HepG2 (cell line): ENCODE measurements around the gene INO80B. TPM values are rescaled to one million over a fixed set of nuclear protein-coding genes. Genes with fewer than 3 reads are reported as not detected.

Experiments
- DNMT1 ChIP-seq: sonication (generic); formaldehyde crosslinking; IDR thresholded peaks from 2 replicates; pipeline ENCODE4 v1.5.1; 2020; ENCODE audit warnings: mild to moderate bottlenecking, missing genetic modification reagents
- GATAD2A ChIP-seq: IDR thresholded peaks from 2 replicates; pipeline ENCODE4 v1.6.1; 2016
- HNRNPLL ChIP-seq: fragments of 200-400 bp; formaldehyde crosslinking; IDR thresholded peaks from 2 replicates; pipeline ENCODE4 v1.6.1; 2017; ENCODE audit warnings: mild to moderate bottlenecking, low read depth, low read length; ENCODE audit not compliant: poor library complexity, severe bottlenecking
- HOXA3 ChIP-seq: sonication (generic); formaldehyde crosslinking; IDR thresholded peaks from 2 replicates; pipeline ENCODE4 v1.5.0; 2020; ENCODE audit warnings: missing genetic modification reagents
- MTF1 ChIP-seq: sonication (generic); formaldehyde crosslinking; IDR thresholded peaks from 2 replicates; pipeline ENCODE4 v1.5.0; 2020; ENCODE audit warnings: missing genetic modification reagents
- NR1H2 ChIP-seq: sonication (generic); formaldehyde crosslinking; IDR thresholded peaks from 2 replicates; pipeline ENCODE4 v1.8.1; 2022; ENCODE audit warnings: low read depth, missing genetic modification reagents, borderline replicate concordance
- SMAD9 ChIP-seq: sonication (generic); formaldehyde crosslinking; IDR thresholded peaks from 2 replicates; pipeline ENCODE4 v1.5.1; 2020; ENCODE audit warnings: mild to moderate bottlenecking, missing genetic modification reagents
- SMARCC2 ChIP-seq: fragments of 450-650 bp; IDR thresholded peaks from 2 replicates; pipeline ENCODE4 v1.6.1; 2017; ENCODE audit warnings: antibody characterized with exemption, mild to moderate bottlenecking
- TEAD3 ChIP-seq: optimal IDR thresholded peaks from 2 replicates; pipeline ENCODE3; 2016; ENCODE audit warnings: borderline replicate concordance
- YEATS2 ChIP-seq: sonication (generic); formaldehyde crosslinking; IDR thresholded peaks from 2 replicates; pipeline ENCODE4 v1.4.0; 2020; ENCODE audit warnings: missing genetic modification reagents, borderline replicate concordance
- ZNF124 ChIP-seq: sonication (generic); formaldehyde crosslinking; IDR thresholded peaks from 2 replicates; pipeline ENCODE4 v1.4.0; 2020; ENCODE audit warnings: missing genetic modification reagents
- ZNF292 ChIP-seq: sonication (generic); formaldehyde crosslinking; IDR thresholded peaks from 2 replicates; pipeline ENCODE4 v1.8.1; 2022; ENCODE audit warnings: mild to moderate bottlenecking, low read depth, missing genetic modification reagents, borderline replicate concordance
- ZNF563 ChIP-seq: sonication (generic); formaldehyde crosslinking; IDR thresholded peaks from 2 replicates; pipeline ENCODE4 v1.8.0; 2022; ENCODE audit warnings: mild to moderate bottlenecking, moderate library complexity, missing genetic modification reagents
- ZNF670 ChIP-seq: sonication (generic); formaldehyde crosslinking; IDR thresholded peaks from 2 replicates; pipeline ENCODE4 v1.8.0; 2022; ENCODE audit warnings: mild to moderate bottlenecking, missing genetic modification reagents, borderline replicate concordance
- ZNF761 ChIP-seq: sonication (generic); formaldehyde crosslinking; conservative IDR thresholded peaks from 2 replicates; pipeline ENCODE4 v1.4.0; 2020; ENCODE audit warnings: mild to moderate bottlenecking, missing genetic modification reagents
- ZNF781 ChIP-seq: sonication (generic); formaldehyde crosslinking; IDR thresholded peaks from 2 replicates; pipeline ENCODE4 v1.5.1; 2020; ENCODE audit warnings: borderline replicate concordance, mild to moderate bottlenecking, missing genetic modification reagents; ENCODE audit errors: not compliant biosample characterization
- polyA plus RNA-seq, 8 experiments: library from polyadenylated mRNA; depleted of rRNA in 3 of 8; stranded (reverse) in 7 of 8; unstranded in 1 of 8; fragments of >200 nt; fragmentation: Illumina TruSeq in 4 of 8; extraction: Trizol in 4 of 8; gene quantifications; 2 replicates each; pipeline versions ENCODE4 v1.2.1 to v1.2.3, GENCODE V29; 2011 to 2016; ENCODE audit warnings: low read depth in 4 of 8, missing spikeins in 1 of 8, mixed read lengths in 1 of 8; ENCODE audit not compliant: insufficient read depth in 1 of 8
- total RNA-seq, 5 experiments: library from RNA; depleted of rRNA; stranded (reverse); fragments of >200 nt; fragmentation: Illumina TruSeq; extraction: Trizol; gene quantifications; 2 replicates each; pipeline ENCODE4 v1.2.3, GENCODE V29; 2016; ENCODE audit warnings: low read depth in 1 of 5
- TF ChIP-seq, protein P1 (sequence below): sonication (generic); formaldehyde crosslinking; IDR thresholded peaks from 2 replicates; pipeline ENCODE4 v1.5.1; 2020; ENCODE audit warnings: missing genetic modification reagents, mild to moderate bottlenecking, borderline replicate concordance
- TF ChIP-seq, protein P2 (sequence below): sonication (generic); formaldehyde crosslinking; IDR thresholded peaks from 2 replicates; pipeline ENCODE4 v1.4.0; 2020; ENCODE audit warnings: mild to moderate bottlenecking, missing genetic modification reagents
- TF ChIP-seq, protein P3 (sequence below): sonication (generic); formaldehyde crosslinking; IDR thresholded peaks from 2 replicates; pipeline ENCODE4 v1.8.0; 2022; ENCODE audit warnings: low read depth, missing genetic modification reagents
- TF ChIP-seq, protein P4 (sequence below): IDR thresholded peaks from 2 replicates; pipeline ENCODE4 v1.6.1; 2016; ENCODE audit warnings: mild to moderate bottlenecking, missing biosample characterization, missing genetic modification reagents

Gene INO80B
- total and polyA plus RNA-seq, 2 of the 13 experiments (the other 11 are each of a cell fraction or from before 2014, with no cell fraction given) = 6.2 to 14.5 TPM

DNA sequence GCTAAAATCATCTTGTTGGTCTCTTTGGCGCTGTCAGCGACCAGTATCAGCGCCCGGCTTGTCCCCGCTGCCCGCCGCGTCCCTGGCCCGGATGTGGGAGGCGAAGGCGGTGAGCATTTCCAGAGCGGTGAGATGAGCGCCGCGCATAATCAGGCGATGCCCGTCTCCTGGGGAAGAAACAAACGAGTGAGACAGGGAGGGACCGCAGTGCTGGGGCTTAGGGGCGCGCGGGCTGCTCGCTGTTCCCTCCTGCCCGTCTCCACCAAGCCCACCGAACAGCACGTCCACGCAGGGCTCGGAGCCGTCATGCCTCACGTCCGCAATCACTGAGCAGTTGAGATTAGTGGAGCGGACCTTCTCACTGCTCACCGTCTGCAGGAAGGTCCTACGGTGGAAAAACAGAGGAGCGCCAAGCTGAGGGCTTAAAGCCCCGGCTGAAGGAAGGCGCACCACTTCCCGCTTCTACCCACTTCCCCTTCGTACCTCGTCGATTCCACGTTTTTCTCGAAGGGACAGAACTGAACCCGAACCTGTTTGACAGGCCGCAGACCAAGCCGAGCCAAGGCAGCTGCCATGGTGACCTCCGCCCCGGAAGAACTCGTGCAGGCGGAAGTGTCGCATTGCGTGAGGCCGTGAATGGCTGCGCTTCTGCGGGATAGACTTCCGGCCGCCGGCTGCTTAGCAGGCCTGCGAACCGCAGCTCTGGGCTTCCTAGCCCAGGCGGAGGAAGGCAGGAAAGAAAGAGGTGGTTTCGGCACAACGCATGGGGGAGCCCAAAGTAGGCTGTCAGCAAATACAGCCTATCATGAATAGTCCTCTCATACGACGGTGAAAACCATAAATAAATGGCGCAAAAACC, 17.4 kb downstream of the INO80B start, which contains the start of gene MRPL53 (continued):
- TF ChIP-seq, protein P1, sequence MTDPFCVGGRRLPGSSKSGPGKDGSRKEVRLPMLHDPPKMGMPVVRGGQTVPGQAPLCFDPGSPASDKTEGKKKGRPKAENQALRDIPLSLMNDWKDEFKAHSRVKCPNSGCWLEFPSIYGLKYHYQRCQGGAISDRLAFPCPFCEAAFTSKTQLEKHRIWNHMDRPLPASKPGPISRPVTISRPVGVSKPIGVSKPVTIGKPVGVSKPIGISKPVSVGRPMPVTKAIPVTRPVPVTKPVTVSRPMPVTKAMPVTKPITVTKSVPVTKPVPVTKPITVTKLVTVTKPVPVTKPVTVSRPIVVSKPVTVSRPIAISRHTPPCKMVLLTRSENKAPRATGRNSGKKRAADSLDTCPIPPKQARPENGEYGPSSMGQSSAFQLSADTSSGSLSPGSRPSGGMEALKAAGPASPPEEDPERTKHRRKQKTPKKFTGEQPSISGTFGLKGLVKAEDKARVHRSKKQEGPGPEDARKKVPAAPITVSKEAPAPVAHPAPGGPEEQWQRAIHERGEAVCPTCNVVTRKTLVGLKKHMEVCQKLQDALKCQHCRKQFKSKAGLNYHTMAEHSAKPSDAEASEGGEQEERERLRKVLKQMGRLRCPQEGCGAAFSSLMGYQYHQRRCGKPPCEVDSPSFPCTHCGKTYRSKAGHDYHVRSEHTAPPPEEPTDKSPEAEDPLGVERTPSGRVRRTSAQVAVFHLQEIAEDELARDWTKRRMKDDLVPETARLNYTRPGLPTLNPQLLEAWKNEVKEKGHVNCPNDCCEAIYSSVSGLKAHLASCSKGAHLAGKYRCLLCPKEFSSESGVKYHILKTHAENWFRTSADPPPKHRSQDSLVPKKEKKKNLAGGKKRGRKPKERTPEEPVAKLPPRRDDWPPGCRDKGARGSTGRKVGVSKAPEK (CRISPR knock-in tag) = peak; percentile 94
- TF ChIP-seq MTF1 (CRISPR knock-in tag) (peak; percentile 46; the same call in 1 of the 2 replicates), GATAD2A (peak; percentile 79), NR1H2 (CRISPR knock-in tag) (no peak), DNMT1 (CRISPR knock-in tag) (peak; percentile 96), ZNF761 (CRISPR knock-in tag) (peak; percentile 97), ZNF781 (peak; percentile 97), TEAD3 (CRISPR knock-in tag) (peak; percentile 73), SMAD9 (CRISPR knock-in tag) (peak; percentile 90; the same call in 1 of the 2 replicates), HNRNPLL (peak; percentile 78), ZNF292 (CRISPR knock-in tag) (peak; percentile 69), ZNF124 (peak; percentile 94), HOXA3 (CRISPR knock-in tag) (peak; percentile 98), SMARCC2 (no peak), ZNF563 (CRISPR knock-in tag) (peak; percentile 60), ZNF670 (CRISPR knock-in tag) (peak; percentile 98; the same call in 1 of the 2 replicates), YEATS2 (CRISPR knock-in tag) (peak; percentile 90; the same call in 1 of the 2 replicates)
- TF ChIP-seq, protein P2, sequence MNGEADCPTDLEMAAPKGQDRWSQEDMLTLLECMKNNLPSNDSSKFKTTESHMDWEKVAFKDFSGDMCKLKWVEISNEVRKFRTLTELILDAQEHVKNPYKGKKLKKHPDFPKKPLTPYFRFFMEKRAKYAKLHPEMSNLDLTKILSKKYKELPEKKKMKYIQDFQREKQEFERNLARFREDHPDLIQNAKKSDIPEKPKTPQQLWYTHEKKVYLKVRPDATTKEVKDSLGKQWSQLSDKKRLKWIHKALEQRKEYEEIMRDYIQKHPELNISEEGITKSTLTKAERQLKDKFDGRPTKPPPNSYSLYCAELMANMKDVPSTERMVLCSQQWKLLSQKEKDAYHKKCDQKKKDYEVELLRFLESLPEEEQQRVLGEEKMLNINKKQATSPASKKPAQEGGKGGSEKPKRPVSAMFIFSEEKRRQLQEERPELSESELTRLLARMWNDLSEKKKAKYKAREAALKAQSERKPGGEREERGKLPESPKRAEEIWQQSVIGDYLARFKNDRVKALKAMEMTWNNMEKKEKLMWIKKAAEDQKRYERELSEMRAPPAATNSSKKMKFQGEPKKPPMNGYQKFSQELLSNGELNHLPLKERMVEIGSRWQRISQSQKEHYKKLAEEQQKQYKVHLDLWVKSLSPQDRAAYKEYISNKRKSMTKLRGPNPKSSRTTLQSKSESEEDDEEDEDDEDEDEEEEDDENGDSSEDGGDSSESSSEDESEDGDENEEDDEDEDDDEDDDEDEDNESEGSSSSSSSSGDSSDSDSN (CRISPR knock-in tag) = peak; percentile 97
- TF ChIP-seq, protein P3, sequence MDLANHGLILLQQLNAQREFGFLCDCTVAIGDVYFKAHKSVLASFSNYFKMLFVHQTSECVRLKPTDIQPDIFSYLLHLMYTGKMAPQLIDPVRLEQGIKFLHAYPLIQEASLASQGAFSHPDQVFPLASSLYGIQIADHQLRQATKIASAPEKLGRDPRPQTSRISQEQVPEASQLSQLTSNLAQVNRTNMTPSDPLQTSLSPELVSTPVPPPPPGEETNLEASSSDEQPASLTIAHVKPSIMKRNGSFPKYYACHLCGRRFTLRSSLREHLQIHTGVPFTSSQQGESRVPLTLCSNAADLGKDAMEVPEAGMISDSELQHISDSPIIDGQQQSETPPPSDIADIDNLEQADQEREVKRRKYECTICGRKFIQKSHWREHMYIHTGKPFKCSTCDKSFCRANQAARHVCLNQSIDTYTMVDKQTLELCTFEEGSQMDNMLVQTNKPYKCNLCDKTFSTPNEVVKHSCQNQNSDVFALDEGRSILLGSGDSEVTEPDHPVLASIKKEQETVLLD (CRISPR knock-in tag) = peak; percentile 71; the same call in 1 of the 2 replicates
- TF ChIP-seq, protein P4, sequence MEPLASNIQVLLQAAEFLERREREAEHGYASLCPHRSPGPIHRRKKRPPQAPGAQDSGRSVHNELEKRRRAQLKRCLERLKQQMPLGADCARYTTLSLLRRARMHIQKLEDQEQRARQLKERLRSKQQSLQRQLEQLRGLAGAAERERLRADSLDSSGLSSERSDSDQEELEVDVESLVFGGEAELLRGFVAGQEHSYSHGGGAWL (CRISPR knock-in tag) = peak; percentile 97; the same call in 1 of the 2 replicates
